ENCODE measurements around the gene ACTL6B.

DNA sequence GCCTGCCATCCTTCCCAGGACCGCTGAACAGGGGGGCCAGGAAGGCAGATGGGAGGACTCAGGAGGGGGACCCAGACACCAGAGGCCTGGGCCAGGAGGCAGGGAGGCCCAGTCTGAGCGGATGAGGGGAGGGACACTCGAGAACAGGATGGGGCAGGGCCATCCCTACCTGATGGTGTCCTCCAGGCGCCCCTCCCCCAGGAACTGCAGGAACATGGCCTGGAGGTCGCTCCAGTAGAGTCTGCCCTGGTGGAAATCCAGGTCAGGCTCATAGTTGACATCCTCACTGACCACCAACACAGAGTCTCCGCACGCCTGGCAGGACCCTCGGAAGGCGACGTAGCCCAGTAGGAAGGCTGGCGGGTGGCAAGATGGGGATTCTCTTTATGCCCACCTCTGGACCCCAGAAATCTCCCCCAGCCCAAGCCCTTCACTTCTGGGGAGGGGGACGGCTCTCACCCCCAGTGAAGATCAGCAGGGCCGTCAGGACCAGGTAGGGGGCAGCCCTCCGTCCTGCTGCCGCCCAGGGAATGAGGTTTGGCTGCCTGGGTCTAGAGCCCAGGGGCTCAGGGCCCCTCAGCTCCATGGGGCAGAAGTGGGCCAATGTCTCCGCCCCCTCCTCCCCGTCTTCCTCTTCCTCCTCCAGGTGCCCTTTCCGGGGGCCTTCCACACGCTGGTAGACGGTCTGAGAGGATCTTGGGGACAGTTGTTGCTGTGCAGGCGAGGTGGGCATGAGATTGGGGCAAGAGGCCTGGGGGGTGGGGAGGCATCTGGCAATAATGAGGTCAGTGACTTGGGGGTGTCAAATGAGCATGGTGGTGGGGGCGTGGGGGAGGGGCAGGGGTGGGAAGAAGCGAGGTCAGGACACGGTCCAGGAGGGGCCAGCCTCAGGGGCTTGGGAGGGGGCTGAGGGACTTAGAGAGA, 15.5 kb downstream of the ACTL6B start:
- no peak for TF ChIP-seq ZBTB7A (IDR thresholded peaks at IDR 0.05; ENCODE audit: low read depth)
- TF ChIP-seq FOXM1 (IDR thresholded peaks at IDR 0.05; ENCODE audit: borderline replicate concordance, low read depth): no peak
- TF ChIP-seq, protein P1, sequence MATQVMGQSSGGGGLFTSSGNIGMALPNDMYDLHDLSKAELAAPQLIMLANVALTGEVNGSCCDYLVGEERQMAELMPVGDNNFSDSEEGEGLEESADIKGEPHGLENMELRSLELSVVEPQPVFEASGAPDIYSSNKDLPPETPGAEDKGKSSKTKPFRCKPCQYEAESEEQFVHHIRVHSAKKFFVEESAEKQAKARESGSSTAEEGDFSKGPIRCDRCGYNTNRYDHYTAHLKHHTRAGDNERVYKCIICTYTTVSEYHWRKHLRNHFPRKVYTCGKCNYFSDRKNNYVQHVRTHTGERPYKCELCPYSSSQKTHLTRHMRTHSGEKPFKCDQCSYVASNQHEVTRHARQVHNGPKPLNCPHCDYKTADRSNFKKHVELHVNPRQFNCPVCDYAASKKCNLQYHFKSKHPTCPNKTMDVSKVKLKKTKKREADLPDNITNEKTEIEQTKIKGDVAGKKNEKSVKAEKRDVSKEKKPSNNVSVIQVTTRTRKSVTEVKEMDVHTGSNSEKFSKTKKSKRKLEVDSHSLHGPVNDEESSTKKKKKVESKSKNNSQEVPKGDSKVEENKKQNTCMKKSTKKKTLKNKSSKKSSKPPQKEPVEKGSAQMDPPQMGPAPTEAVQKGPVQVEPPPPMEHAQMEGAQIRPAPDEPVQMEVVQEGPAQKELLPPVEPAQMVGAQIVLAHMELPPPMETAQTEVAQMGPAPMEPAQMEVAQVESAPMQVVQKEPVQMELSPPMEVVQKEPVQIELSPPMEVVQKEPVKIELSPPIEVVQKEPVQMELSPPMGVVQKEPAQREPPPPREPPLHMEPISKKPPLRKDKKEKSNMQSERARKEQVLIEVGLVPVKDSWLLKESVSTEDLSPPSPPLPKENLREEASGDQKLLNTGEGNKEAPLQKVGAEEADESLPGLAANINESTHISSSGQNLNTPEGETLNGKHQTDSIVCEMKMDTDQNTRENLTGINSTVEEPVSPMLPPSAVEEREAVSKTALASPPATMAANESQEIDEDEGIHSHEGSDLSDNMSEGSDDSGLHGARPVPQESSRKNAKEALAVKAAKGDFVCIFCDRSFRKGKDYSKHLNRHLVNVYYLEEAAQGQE (IDR thresholded peaks at IDR 0.05; ENCODE audit: low read depth): no peak
- TF ChIP-seq EP300 (IDR thresholded peaks at IDR 0.05; ENCODE audit: borderline replicate concordance): no peak
- no peak for TF ChIP-seq RAD21 (IDR thresholded peaks at IDR 0.05; ENCODE audit: low read depth)
- TF ChIP-seq TAF1 (IDR thresholded peaks at IDR 0.05; ENCODE audit: low read depth): no peak
- no peak for TF ChIP-seq EGR1 (IDR thresholded peaks at IDR 0.05)
- TF ChIP-seq YY1 (IDR thresholded peaks at IDR 0.05; ENCODE audit: low read depth): no peak
- no peak for TF ChIP-seq MAX (IDR thresholded peaks at IDR 0.05)
- TF ChIP-seq CEBPB (IDR thresholded peaks at IDR 0.05): no peak
- no peak for TF ChIP-seq USF1 (IDR thresholded peaks at IDR 0.05)

Measured in Ishikawa (cell line).